ENCODE data around the gene VAMP5.

DNA sequence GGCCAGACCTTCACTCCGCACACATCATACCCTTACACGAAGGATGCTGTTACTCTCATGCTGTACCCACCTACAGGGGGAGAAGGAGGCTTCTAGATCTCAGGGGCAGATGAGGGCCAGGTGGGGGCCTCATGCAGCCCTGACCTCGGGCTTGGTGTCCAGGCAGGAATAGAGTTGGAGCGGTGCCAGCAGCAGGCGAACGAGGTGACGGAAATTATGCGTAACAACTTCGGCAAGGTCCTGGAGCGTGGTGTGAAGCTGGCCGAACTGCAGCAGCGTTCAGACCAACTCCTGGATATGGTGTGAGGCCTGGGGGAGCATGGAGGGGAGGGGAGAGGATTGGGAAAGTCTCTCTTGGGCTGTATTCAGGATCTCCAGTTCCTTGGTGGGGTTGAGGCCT lies 7.3 kb downstream of the VAMP5 start:
- TF ChIP-seq, protein P1, sequence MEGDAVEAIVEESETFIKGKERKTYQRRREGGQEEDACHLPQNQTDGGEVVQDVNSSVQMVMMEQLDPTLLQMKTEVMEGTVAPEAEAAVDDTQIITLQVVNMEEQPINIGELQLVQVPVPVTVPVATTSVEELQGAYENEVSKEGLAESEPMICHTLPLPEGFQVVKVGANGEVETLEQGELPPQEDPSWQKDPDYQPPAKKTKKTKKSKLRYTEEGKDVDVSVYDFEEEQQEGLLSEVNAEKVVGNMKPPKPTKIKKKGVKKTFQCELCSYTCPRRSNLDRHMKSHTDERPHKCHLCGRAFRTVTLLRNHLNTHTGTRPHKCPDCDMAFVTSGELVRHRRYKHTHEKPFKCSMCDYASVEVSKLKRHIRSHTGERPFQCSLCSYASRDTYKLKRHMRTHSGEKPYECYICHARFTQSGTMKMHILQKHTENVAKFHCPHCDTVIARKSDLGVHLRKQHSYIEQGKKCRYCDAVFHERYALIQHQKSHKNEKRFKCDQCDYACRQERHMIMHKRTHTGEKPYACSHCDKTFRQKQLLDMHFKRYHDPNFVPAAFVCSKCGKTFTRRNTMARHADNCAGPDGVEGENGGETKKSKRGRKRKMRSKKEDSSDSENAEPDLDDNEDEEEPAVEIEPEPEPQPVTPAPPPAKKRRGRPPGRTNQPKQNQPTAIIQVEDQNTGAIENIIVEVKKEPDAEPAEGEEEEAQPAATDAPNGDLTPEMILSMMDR (conservative IDR thresholded peaks at IDR 0.05; ENCODE audit: low read length): no peak
- no peak for TF ChIP-seq EZH2phosphoT487 (IDR thresholded peaks at IDR 0.05; ENCODE audit: borderline replicate concordance)
